GM10248 (cell line): ENCODE measurements around the gene ADK.
"Not testable (repeated sequence)": the region's sequence is repeated elsewhere in the genome, so short reads cannot be mapped to it uniquely, and the experiment has no call there.

Source experiments
- CTCF ChIA-PET: fragments of 300-600 bp; sonication (Branson Sonifier 250); formaldehyde crosslinking; extraction: SDS; loops from one replicate; lab custom pipeline; 2021; ENCODE audit warnings: antibody characterized with exemption; lab: Yijun Ruan, JAX
- POLR2A ChIA-PET: fragments of 350-650 bp; sonication (Branson Sonifier 250); formaldehyde crosslinking; extraction: SDS; loops from one replicate; lab custom pipeline; 2020; ENCODE audit warnings: antibody characterized with exemption; lab: Yijun Ruan, JAX
- DNase-seq: peaks from one replicate; pipeline ENCODE4 v3.0.0; 2012; ENCODE audit errors: extremely low spot score
- TF ChIP-seq, protein P1 (sequence below): IDR thresholded peaks from 2 replicates; pipeline ENCODE4 v1.5.1; 2012; ENCODE audit warnings: mild to moderate bottlenecking, low read depth; ENCODE audit errors: extremely low read depth, missing control alignments, control extremely low read depth

ADK gene

DNA sequence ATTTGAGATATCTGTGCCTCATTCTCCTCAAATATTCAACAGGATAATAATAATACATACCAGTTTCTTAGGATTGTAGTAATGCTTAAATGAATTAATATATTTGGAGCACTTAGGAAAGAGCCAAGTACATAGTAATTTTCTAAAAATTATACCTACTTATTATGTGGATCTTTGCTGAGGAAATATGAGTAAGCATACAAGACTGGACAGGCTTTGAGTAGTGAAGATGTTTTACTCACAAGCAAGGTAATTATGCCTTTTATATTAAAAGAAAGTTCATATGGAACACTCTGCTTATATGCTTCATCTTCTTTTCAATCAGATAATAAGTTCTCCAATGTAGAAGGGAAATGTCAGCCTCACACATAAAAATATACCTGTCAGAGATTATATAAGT is 337.9 kb downstream of the ADK start:
- ChIA-PET CTCF (no interaction called here), POLR2A (no interaction called here)
- TF ChIP-seq, protein P1, sequence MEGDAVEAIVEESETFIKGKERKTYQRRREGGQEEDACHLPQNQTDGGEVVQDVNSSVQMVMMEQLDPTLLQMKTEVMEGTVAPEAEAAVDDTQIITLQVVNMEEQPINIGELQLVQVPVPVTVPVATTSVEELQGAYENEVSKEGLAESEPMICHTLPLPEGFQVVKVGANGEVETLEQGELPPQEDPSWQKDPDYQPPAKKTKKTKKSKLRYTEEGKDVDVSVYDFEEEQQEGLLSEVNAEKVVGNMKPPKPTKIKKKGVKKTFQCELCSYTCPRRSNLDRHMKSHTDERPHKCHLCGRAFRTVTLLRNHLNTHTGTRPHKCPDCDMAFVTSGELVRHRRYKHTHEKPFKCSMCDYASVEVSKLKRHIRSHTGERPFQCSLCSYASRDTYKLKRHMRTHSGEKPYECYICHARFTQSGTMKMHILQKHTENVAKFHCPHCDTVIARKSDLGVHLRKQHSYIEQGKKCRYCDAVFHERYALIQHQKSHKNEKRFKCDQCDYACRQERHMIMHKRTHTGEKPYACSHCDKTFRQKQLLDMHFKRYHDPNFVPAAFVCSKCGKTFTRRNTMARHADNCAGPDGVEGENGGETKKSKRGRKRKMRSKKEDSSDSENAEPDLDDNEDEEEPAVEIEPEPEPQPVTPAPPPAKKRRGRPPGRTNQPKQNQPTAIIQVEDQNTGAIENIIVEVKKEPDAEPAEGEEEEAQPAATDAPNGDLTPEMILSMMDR = no peak
- no peak for DNase-seq

DNA sequence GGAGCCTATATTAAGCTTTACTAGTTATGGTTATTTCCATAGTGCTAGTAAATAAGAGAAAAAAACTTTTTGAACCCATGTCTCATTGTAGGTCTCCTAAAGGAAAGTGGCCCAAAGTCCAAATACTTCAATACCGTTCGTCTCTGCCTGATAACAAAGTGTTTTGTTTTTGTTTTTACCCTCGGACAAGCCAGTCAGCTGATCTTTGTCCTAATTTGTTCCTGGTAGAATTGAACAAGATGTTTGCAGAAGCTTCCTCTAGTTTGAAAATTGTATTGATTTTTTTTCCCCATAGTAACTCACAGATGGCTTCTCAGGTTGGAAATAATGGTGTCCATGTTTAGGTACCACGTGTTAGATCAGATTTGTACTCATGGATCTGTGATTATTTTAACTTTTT is 339.5 kb downstream of the ADK start:
- CTCF ChIA-PET = interaction anchor here (1.1 to 1.8 kb wide), 2 partner anchors 9 to 18 kb away, joined by 3 to 5 read pairs; no protein-coding TSS in a partner anchor
- DNase-seq = no peak
- TF ChIP-seq, protein P1 = no peak
- POLR2A ChIA-PET = no interaction called here

DNA sequence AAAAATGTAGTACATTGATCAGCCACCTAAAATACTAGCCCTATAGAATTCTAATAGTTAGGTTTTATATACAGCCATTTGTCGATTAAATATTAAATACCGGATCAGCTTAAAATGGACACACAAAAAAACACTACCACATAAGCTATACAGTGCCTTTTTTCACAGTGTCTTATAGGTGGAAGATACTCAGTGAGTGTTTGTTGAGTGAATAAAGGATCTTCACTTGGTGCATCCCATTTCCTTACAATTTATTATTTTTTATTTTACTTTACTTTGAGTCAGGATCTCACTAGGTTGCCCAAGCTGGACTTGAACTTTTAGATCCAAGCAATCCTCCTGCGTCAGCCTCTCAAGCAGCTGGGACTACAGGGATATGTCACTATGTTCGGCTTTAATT is 340.0 kb downstream of the ADK start:
- TF ChIP-seq, protein P1 = no peak
- no peak for DNase-seq
- ChIA-PET CTCF (interaction anchor here (1.1 to 1.8 kb wide), 3 partner anchors 9 to 18 kb away, joined by 3 to 5 read pairs (median 4); no protein-coding TSS in a partner anchor), POLR2A (no interaction called here)

DNA sequence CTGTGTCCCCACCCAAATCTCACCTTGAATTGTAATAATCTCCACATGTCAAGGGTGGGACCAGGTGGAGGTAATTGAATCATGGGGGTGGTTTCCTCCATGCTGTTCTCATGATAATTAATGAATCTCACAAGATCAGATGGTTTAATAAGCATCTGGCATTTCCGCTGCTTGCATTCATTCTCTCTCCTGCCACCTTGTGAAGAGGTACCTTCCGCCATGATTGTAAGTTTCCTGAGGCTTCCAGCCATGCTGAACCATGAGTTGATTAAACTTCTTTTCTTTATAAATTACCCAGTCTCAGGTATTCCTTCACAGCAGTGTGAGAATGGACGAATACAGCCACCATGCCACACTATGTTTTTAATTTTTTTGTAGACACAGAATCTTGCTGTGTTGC is 345.3 kb downstream of the ADK start:
- POLR2A ChIA-PET, DNase-seq, CTCF ChIA-PET: not testable (repeated sequence)

DNA sequence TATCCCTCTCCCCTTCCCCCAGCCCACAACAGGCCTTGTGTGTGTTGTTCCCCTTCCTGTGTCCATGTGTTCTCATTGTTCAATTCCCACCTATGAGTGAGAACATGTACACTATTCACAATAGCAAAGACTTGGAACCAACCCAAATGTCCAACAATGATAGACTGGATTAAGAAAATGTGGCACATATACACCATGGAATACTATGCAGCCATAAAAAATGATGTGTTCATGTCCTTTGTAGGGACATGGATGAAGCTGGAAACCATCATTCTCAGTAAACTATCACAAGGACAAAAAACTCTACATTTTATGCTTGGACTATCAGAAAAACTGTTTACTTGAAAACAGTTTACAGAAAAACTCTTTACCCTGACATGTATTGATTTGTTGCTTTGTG is 347.6 kb downstream of the ADK start:
- DNase-seq, POLR2A ChIA-PET: not testable (repeated sequence)
- CTCF ChIA-PET = interaction anchor here (1.2 kb wide), 1 partner anchor 25 kb away, joined by 3 read pairs; no protein-coding TSS in a partner anchor

DNA sequence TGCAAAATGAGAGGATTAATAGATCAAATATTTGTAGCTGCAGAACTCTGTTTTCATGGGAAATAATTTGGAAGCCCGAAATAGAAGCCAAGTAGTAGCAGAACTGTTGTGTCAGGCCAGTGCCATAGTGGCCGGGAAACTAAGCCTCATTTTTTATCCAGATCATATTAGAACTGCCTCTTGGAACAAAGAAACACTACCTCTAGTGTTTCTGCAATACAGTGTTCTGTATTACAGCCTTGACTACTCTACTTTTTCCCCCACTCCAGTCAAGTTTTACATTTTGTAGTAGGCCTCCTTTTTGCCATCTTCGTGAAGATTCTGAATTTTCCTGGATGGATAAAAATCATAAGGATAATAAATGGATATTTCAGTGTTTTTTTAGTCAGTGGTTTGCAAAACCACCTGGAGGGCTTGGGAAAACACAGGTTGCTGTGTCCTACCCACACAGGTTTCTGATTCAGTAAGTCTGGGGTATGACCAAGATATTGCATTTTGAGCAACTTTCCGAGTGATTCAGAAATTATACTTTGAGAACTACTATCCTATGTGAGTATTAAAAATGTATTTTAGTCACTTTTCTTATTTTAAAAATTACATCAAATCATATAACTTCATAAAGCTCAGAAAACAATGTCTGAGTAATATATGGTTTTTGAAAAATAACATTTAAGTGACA is 349.1 kb downstream of the ADK start:
- ChIA-PET POLR2A (no interaction called here), CTCF (interaction anchor here (1.0 kb wide), 1 partner anchor 9 kb away, joined by 5 read pairs; no protein-coding TSS in a partner anchor)
- TF ChIP-seq, protein P1 = no peak
- no peak for DNase-seq

DNA sequence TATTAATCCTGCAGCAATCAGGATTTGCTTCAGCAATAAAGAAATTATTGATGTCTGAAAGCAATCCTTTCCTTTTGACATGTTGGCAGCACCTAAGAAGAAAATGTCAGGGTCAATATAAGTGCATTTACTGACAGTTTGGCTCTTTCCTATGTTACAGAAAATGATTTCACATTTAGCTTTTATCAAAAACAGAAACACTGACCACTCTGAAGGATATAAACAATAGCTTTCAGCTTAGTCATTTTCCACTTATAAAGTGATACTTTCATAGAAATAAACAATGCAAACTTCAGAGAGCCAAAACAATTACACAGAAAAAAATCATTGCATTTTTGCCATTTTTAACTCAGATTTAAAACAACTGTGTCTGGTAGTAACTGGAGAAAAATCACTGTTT is 349.8 kb downstream of the ADK start:
- ChIA-PET POLR2A (no interaction called here), CTCF (no interaction called here)
- TF ChIP-seq, protein P1 = no peak
- no peak for DNase-seq
